Left cardiac atrium (tissue), 4 donors: Measurements from ENCODE around the gene FAM131C. TPM values are rescaled to one million over a fixed set of nuclear protein-coding genes. Genes with fewer than 3 reads are reported as not detected.

Experiments used
- ATAC-seq, 2 donors: fragments of 200-7000 bp; cut with Tn5 transposase; one replicate each; pipeline ENCODE4 v1.9.1; 2020; ENCODE audit warnings: mild to moderate bottlenecking in 2 of 2, moderate library complexity in 2 of 2
- DNase-seq: peaks from one replicate; pipeline ENCODE4 v3.0.0-alpha.2; 2020
- intact Hi-C, 2 donors: fragments of 100-400 bp; cut with DNase I; formaldehyde crosslinking; loops; one replicate each; pipeline versions ENCODE4 v1.14.1 to v1.15.1; 2022 to 2023
- total RNA-seq, 2 donors: library from RNA; stranded (reverse); fragmentation: NEBNext Ultra II Directional; extraction: Animal tissue kit (Norgen Biotek cat#: 25700); gene quantifications; one replicate each; pipeline ENCODE4 v1.2.1, GENCODE V29; 2021
- donor health status: DM: no; HTN: yes; CAD: no.
- donor health status: DM: no; HTN: yes; CAD: no; lungs with severe emphysema.
- donor health status: DM: yes; HTN: yes; CAD: no.
- donor health status: Dilated cardiomyopathy.

The FAM131C gene
- total RNA-seq, 2 donors from 2014 or later: 3.2 to 6.5 TPM

DNA sequence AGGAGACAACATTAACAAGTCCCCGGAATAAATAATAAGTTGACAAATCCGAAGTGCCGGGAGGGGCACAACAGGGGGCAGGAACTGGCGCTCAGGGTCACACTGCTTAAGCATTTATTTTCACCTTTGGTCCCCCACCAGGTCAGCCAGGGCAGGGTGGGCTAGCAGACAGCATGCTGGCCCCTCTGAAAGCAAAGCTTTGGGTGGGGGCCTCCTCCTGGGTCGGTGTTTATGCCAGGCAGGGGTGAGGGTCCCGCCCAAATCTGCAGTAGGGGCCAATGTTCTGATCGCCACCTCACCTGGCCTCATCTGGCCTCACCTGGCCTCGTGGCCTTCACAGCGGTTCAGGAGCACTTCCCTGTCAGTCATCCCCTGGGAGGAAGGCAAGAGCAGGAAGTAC lies 8.2 kb upstream of the FAM131C start:
- DNase-seq: no peak
- ATAC-seq: no peak
- intact Hi-C loops: loop anchor here in 1 of 2 donors (1.0 to 5.0 kb wide), 3 partner anchors 73 to 161 kb away; no protein-coding TSS in a partner anchor

DNA sequence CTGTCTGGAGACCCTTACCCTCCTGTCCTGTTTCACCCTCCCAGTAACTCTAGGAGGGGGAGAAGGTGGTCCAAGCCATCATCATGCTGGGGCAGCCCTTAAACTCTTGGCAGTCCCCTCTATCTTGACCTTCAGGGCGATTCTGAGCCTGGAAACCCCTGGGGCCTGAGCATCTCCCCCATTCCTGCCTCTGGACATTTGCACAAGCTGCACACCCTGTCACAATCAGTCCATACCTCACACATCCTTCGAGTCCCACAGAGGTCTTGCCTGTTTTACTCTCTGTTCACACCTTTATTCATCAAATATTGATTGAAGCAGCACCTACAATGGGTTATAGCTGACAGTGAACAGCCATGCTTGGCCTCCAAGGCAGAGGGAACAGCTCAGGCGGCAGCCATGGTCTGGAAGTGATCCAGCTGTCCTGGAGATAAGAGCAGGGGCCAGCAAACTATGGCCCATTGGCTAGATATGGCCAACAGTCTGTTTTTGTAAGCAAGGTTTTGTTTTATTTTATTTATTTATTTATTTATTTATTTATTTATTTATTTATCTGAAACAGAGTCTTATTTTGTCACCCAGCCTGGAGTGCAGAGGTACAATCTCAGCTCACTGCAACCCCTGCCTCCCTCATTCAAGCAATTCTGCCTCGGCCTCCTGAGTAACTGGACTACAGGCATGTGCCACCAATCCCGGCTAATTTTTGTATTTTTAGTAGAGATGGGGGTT lies 7.1 kb upstream of the FAM131C start:
- intact Hi-C loops: loop anchor here in 1 of 2 donors (5.0 kb wide), 1 partner anchor 162 kb away; no protein-coding TSS in a partner anchor
- no peak for DNase-seq
- no peak for ATAC-seq

DNA sequence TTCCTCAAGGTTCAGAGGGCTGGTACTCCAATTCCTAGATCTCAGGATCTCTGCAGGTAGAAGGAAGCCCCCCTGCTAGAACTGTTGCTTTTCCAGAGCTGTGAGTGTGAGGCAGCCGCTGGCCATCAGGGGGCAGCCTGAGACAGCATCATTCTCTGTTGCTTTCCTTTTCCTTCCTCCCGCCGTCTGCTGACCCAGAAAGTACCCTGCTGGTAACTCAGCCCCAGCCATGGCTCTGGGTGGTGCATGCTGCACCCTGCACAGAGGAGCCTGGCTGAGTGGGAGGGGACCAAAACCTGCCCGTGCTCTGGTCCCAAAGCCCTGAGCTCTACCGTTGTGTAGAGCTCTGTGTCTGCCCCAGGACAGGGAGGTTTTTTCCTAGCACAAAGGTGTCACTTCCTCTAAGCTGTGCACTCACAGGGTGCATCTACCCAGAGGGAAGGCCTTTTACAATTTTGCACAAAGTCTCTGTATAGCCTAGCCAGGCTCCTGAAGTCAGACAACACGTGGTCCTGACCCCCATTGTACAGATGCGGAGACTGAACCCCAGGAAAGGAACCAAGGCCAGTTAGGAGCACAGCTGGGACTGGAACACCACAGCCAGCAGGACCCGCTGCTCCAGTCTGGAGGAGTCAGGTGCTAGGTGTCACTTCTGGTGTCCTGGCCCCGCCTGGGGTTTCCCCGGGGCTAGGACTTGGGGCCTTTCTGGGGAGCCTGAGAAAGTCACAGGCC lies 5.6 kb upstream of the FAM131C start:
- ATAC-seq (peak; percentile 59 to 72), DNase-seq (peak; percentile 79)
- intact Hi-C loops: loop anchor here (1.0 to 5.0 kb wide), 3 partner anchors 108 to 283 kb away; no protein-coding TSS in a partner anchor

DNA sequence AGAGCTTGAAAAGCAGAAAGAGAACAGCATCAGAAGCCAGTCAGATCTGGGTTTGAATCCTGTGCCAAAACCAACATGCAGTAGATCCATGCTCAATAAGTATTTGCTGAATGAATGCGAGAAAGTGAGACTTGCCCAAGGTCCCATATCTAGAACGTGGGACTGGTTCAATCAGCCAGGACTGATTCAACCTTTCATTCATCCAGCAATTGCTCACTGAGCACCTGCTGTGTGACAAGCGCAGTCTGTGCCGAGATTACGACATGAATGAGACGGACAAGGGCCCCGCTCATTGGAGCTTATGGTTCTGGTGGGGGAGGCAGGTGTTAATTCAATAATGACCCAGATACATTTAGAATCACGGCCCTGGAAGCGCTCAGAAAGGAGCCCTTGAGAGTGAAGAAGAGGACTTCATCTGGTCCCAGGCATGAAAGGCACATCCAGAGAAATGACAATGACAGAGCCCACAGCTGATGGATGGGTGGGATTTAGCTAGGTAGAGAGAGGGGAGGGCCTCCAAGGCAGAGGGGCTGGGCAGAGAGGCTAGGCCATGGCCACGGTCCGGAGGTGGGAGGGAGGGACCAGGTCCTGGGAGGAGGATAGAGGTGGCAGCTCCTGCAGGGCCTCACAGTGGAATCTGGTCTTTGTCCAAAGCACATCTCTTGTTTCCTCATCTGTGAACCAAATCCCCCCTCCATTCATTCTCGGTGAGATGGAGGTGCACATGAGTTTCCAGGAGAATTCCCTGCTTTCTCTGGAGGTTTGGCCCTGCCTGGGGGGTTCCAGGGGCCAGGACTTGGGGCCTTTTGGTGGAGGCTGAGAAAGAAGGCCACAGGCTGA lies 4.2 kb upstream of the FAM131C start:
- DNase-seq (no peak), ATAC-seq (no peak)
- intact Hi-C loops: loop anchor here (2.0 to 5.0 kb wide), 2 partner anchors 109 to 285 kb away; no protein-coding TSS in a partner anchor

DNA sequence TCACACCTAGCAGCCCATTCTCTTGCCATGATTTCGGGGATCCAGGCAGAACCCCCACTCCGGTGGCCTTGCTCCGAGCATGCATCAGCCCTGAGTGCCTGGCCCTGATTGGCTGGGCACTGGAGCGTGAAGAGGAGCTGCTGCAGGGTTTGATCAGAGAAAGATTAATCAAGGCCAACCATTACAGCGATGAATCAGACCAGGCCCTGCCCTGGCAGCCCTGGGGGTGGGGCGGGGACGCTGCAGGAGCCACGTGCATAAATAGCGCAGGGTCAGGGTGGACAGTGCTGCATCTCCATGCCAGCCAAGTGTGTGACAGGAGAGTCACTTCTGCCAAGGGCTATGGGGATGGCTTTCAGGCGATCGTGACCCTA lies 3.4 kb upstream of the FAM131C start:
- DNase-seq (no peak), ATAC-seq (peak; percentile 31 to 58)
- intact Hi-C loops: loop anchor here in 1 of 2 donors (5.0 kb wide), 1 partner anchor 285 kb away; no protein-coding TSS in a partner anchor

DNA sequence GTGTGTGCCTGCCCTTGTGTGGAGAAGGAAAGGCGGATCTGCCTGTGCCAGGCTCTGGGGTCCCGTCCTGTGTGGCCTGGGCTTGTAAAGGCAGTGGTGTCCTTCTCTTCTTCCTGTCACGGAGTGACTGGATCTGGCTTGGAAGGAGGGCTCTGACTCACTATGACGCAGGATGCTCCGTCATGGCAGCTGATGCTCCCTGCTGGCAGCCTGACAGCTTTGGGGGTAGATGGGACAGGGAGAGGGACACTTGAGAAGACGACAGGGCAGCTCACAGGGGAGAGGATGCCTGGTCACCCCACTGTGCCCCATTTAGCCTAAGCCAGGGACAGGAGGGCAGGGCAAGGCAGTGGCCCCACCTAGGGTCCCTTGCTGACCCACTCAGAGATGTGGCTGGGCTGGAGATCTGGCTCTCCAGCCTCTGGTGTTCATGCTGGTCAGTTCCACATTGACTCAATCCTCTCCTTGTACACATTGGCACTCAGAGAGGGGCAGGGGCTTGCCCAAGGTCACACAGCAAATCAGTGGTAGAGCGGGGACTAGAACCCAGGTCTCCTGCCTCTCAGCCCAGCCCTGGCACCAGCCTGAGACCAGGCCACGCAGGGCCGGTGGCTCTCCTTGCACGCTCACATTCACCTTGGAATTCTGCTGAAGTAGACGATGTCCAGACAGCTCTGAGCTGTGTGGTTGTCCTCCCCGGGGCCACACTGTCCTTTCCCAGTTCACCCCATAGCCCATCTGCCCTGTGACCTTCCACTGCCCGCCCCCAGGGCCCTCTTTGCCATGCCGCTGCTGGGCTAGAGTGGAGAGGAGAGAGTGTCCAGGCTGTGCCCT lies 2.8 kb upstream of the FAM131C start:
- ATAC-seq: peak in 1 of 2 donors; percentile 46
- DNase-seq: peak; percentile 80

DNA sequence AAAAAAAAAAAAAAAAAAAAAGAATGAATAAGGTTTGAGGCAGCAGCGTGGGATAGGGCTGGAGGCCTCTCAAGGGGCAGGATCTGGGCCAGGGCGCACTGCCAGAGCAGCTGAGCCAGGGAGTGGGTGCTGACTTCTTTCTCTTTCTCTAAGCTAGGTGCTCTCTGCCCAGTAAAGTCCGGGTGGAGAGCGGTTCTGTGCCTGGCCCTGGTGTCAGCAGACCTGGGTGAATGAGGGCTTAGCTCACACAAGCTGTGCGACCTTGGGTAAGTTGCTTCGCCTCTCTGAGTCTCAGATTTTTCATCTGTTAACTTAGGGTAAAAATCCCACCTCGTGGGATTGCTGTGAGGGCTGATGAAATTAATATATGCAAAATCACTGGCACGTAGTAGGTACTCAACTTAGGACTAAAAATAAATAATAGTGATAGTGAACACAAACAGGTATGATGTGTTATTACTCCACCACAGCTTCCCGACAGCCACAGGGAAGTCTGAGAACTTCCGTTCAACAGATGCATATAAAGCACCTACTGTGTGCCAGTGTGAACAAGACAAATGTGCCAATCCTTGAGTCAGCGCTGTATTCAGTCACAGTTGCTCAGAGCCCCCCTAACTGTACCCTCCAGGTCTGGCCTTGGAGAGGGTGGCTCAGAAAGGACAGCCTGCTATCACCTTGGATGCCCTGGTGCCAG lies 2.0 kb upstream of the FAM131C start:
- DNase-seq (peak; percentile 64), ATAC-seq (peak; percentile 36 to 59)
- intact Hi-C loops: loop anchor here in 1 of 2 donors (5.0 kb wide), 1 partner anchor 287 kb away; no protein-coding TSS in a partner anchor

More for the DNA sequence above, 2.8 kb upstream of the FAM131C start:
- intact Hi-C loops: loop anchor here in 1 of 2 donors (5.0 kb wide), 1 partner anchor 286 kb away; no protein-coding TSS in a partner anchor

DNA sequence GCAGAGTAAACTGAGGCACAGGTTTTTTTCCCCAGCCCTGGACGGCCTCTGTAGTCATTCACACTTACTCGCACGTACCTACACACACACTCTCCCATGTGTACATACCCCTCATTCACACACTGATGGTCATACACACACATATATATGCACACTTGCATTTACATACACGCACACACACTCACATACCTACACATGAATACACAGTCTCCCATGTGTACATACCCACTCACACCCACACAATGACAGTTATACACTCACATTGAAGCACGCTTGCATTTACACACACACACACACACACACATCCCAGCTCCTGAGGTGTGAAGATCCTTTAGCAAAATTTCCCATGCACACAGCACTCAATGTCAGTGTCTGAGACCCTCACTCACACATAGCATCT lies 766 bp upstream of the FAM131C start:
- ATAC-seq: no peak
- DNase-seq: no peak
- intact Hi-C loops: no loop called here

DNA sequence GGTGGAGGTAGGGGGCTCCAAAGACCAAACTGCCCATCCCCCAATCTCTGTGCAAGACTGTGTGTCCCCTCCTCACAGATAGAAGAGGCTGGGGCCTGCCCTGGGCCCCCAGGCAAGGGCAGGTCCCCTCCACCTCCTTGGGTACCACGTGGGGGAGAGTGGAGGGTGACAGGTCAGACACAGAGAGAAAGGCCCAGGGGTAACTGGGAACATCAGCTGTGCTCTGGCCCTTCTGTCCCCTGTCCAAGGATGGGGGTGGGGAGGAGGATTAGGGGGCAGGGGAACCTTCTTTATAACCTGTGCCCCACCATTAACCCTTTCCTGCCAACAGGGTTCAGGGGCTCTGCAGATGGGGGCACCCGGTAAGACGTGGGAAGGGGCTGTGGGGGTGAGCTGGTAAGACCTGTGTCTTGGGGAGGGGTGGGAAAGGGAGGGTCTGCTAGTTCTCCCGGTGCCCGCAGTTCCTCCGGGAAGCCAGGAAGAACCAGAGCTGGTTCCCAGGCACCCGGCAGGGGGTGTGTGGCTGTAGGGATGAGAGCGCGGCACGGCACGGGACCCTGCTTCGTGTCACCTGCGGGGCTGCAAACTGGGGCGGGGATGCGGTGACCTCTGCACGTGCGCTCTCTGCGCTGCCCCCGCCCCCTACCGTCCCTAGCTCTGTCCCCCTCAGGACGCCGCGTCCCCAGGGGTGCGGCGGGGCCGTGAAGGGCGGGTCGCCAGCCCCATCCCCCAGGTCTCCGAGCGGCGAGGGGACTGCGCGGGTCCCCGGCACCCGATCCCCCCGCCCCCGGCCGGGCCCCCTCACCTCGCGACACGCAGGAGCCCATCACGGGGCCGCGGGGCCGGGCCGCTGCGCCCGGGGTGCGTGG lies 601 bp downstream of the FAM131C start:
- ATAC-seq (no peak), DNase-seq (no peak)

DNA sequence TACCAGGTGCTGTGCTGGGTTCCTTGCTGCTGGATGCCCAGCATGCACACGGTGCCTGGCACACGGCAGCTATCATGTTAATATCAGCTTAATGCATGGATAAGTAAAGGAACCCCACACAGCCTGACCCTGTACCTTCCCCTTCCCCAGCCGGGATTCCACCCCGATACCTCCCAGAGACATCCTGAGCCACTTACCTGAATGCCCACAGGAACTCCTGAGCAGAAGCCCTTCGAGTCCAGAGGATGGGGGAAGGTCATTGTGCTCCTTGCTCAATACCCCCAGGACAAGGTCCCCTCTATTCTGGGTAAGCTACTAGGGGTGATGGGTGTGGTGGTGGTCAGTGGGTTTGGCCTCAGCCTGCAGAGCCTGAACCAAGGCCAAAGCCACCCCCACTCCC lies 1.4 kb downstream of the FAM131C start:
- intact Hi-C loops: no loop called here

More for the DNA sequence above, 601 bp downstream of the FAM131C start:
- intact Hi-C loops: no loop called here

DNA sequence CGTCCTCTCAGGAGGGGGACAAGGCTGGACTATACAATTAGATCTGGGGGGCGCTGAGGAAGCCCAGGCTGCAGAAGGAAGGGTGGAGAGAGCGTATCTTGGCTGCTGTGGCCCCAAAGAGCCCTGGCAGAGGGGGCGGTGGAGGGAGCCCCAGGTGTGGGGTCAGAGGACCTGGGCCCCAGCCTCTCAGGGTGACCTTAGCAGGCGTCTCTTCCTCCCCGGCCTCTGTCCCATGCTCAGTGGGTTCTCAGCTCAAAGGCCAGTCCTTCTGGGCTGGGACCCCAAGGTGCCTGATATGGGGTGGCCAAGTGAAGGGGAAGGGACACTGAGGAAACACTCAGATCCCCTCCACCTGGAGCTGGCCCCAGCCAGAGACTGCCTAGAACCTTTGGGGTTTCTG lies 1.8 kb downstream of the FAM131C start:
- ATAC-seq (no peak), DNase-seq (no peak)
- intact Hi-C loops: no loop called here

More for the DNA sequence above, 1.4 kb downstream of the FAM131C start:
- ATAC-seq: no peak
- DNase-seq: no peak

DNA sequence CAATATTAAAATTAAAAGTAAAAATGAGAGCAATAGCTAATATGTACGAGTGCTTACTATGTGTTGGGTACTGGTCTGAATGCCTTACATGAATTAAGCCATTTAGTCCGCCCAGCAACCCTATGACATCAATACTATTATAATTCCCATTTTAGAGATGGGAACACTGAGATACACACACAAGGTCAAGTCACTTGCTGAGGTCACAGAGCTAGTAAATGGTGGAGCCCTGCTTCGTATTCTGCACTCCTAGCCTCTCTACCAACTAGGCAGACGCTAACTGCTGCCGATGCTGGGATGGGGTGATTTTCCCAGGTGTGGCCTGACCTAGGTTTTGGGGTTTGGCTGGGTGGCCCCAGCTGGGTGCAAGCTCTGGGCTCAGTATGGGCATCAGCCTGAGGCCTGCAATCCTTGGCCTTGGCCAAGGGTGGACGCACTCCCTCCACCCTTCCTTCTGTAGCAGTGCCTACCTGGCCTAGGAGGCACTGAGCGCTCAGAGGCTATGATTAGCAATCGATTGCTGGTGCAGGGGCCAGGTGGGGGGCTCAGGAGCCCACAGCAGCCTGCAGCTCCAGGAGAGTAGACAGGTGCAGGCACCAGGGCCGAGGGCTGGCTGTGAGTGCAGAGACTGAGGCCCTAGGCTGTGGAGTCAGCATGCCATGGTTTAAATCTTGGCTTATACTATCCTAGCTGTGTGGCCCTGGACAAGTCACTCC lies 2.7 kb downstream of the FAM131C start:
- ATAC-seq: no peak
- no peak for DNase-seq
- intact Hi-C loops: no loop called here

DNA sequence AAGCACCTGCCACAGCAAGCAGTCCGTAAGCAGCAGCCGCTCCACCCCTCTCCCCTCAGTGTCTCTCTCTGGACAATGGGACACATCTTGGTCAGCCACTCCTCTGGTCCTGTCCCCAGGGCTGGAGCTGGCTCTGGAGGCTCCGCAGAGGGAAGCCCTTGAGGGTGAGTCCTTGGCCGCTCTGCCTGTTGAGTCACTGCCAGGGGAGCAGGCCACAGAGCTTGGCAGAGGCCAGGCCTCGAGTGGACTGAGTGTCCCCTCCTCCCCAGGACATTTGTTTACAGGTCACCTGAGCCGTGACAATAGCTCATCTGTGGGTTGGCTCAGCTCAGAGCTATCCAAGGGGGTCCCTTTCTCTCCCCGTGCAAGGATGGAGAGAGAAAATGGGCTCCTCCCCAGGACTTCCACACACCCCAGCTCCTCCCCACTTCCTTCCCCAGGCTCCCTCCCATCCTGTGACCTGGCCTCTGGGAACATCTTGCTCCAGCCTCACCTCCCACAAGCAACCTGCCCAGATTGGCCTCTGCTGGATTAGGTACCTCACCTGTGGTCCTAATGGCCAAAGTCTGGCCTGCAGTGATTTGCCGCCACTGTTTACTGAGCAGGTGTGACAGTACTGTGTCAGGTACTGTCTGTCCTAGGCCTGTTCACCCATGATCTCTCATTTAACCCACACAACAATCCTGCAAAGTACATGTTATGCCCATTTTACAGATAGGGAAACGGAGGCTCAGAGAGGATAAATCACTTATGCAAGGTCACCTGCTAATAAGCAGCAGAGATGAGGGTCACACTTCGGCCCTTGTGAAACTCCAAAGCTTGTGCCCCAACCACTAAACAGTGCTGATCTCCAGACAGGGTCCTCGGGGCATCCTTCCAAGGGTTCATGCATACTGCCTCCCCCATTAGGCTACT lies 4.8 kb downstream of the FAM131C start:
- DNase-seq (peak; percentile 57), ATAC-seq (peak; percentile 79 to 85)
- intact Hi-C loops: no loop called here

DNA sequence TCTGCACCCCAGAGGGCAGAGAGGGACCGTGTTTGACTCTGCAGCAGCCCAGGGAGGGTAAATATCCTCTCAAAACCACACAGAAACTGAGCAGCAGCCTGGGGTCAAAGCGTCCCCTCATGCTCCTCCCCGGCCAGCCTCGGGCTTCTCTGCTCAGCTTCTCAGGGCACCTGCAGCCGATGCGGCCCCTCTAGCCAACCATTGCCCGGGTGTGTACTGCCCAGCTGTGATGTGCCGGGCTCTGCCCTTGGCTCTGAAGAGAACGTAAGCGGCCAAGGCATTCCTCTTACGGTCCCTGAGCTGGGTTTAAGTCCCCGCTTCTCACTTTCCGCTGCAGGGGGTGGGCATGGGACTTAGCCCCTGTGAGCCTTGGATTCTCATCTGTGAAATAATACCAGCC lies 5.5 kb downstream of the FAM131C start:
- intact Hi-C loops: no loop called here
- ATAC-seq: no peak

DNA sequence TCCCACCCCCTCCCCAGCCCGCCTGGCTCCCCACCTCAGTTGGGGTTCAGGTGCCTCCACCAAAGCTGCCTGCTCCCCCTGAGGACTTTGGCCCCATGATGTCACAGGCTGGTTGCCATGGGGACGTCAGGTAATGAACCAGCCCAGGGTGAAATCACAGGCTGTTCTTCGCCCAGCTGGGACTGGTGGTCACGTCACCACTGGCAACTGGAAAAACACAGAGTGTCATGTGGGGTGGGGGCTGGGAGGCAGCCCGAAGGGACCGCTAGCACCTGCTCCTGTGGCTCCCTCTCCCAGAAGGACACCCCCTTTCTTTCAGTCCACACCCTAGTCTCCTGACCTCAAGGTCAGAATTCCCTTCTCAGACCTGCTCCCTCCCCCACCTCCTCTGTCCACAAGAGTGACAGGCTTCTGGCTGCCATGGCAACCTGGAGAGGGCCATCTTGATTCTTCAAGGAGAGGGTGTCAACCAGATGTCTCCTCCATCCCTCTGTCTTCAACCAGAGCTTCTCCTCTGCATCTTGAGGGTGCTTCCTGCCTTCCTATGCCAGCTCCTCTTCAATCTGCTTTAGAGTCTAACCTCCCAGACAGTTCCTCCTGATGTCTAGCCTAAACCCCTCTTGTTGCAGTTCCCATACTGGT lies 6.2 kb downstream of the FAM131C start:
- intact Hi-C loops: no loop called here
- ATAC-seq (no peak), DNase-seq (no peak)

More for the DNA sequence above, 5.5 kb downstream of the FAM131C start:
- DNase-seq: no peak
